Astrocyte of the spinal cord (primary cell): ENCODE measurements around the gene ITLN1.

ENCODE experiments used
- DNase-seq: peaks from one replicate; pipeline ENCODE4 v3.0.0; 2011; ENCODE audit warnings: low read depth, low spot score
- H3K4me3 ChIP-seq: 2 replicates; pipeline ENCODE4 v1.5.1; 2011; ENCODE audit warnings: low read depth, mild to moderate bottlenecking, low read length, moderate library complexity
- in situ Hi-C: cut with HindIII; loops from 2 replicates; pipeline ENCODE4 v1.10.0; 2017; ENCODE audit warnings: low sequenced_read_pairs
- TF ChIP-seq, protein P1 (sequence below): IDR thresholded peaks from 2 replicates; pipeline ENCODE4 v1.5.1; 2012; ENCODE audit warnings: low read depth, mild to moderate bottlenecking, low read length, inconsistent platforms

ITLN1 gene

DNA sequence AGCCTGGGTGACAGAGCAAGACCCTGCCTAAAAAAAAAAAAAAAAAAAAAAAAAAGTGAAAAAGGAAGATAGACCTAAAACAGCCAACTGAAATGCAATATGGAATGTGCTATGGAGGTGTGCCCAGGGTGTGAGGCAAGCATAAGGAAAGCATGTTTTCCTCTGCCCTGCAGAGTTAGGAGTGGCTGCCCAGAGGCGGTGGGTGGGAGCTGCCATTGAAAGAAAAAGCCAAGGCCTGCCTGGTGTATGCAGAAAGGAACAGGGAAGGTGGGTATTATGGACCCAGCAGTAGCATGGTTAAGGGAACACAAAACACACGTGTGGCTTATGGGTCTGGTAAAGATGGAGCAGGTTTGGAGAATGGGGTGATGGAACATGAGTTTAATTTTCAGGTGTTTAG is 31.2 kb downstream of the ITLN1 start:
- no peak for DNase-seq
- in situ Hi-C loops: no loop called here
- H3K4me3 ChIP-seq: no peak overlapping the region
- TF ChIP-seq, protein P1, sequence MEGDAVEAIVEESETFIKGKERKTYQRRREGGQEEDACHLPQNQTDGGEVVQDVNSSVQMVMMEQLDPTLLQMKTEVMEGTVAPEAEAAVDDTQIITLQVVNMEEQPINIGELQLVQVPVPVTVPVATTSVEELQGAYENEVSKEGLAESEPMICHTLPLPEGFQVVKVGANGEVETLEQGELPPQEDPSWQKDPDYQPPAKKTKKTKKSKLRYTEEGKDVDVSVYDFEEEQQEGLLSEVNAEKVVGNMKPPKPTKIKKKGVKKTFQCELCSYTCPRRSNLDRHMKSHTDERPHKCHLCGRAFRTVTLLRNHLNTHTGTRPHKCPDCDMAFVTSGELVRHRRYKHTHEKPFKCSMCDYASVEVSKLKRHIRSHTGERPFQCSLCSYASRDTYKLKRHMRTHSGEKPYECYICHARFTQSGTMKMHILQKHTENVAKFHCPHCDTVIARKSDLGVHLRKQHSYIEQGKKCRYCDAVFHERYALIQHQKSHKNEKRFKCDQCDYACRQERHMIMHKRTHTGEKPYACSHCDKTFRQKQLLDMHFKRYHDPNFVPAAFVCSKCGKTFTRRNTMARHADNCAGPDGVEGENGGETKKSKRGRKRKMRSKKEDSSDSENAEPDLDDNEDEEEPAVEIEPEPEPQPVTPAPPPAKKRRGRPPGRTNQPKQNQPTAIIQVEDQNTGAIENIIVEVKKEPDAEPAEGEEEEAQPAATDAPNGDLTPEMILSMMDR: no peak

DNA sequence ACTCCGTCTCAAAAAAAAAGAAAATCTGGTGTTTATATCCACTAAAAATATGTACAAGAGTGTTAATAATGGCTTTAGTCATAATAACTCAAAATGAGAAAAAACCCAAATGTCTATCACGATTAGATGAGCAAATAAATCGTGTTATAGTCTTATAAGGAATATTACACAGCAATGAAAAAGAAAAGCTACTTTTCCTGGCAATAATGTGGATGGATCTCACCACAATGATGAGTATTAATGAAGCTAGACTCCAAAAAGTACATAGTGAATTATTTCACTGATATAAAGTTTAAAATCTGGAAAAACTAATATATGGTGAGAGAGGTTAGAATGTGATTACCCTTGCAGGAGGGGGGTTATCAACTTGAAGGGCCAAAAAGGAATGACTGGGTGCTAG is 32.0 kb downstream of the ITLN1 start:
- H3K4me3 ChIP-seq: no peak overlapping the region
- TF ChIP-seq, protein P1: no peak
- no peak for DNase-seq
- in situ Hi-C loops: no loop called here

DNA sequence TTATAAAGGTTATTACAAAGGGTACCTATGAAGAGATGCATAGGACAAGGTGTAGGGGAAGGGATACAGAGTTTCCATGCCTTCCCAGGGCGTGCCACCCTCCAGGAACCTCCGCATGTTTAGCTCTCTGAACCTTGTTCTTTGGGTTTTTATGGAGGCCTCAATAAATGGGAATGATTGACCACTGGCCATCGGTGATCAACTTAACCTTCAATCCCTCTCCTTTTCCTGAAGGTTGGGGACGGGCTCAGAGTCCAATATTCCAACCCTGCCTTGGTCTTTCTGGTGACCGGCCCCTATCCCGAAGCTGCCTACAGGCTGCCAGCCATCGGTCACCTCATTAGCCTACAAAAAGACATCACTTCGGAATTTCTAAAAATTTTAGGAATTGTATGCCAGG is 34.0 kb downstream of the ITLN1 start:
- TF ChIP-seq, protein P1: no peak
- no peak overlapping the region for H3K4me3 ChIP-seq
- no peak for DNase-seq
- in situ Hi-C loops: no loop called here

DNA sequence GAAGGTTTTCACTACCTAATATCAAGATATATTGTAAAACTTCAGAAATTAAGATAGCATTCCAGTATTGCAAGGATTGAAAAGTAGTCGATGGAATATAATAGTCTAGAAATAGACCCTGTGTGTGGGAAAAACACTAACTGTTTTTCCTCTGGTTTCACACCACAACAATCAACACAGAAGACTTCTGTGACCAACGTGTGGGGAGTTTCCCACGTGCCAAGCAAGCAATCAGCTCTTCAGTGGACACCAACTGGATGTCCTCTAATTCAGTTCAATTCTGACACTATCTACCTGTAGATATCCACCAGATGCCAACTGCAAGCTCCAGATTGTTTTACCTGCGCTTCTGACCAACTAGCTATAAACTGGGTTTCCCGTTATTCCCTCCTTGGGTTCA is 34.4 kb downstream of the ITLN1 start:
- H3K4me3 ChIP-seq: no peak overlapping the region
- in situ Hi-C loops: no loop called here
- TF ChIP-seq, protein P1: no peak
- no peak for DNase-seq

DNA sequence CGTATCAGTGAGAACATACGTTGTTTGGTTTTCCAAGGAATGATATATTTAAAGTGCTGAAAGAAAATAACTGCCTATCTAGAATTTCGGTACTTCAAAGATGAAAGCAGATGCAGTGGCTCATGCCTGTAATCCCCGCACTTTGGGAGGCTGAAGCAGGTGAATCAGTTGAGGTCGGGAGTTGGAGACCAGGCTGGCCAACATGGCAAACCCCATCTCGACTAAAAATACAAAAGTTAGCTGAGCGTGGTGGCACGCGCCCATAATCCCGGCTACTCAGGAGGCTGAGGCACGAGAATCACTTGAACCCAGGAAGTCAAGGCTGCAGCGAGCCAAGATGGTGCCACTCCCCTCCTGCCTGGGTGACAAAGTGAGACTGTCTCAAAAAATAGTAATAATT is 38.7 kb downstream of the ITLN1 start:
- TF ChIP-seq, protein P1: no peak
- DNase-seq: no peak
- no peak overlapping the region for H3K4me3 ChIP-seq
- in situ Hi-C loops: no loop called here

DNA sequence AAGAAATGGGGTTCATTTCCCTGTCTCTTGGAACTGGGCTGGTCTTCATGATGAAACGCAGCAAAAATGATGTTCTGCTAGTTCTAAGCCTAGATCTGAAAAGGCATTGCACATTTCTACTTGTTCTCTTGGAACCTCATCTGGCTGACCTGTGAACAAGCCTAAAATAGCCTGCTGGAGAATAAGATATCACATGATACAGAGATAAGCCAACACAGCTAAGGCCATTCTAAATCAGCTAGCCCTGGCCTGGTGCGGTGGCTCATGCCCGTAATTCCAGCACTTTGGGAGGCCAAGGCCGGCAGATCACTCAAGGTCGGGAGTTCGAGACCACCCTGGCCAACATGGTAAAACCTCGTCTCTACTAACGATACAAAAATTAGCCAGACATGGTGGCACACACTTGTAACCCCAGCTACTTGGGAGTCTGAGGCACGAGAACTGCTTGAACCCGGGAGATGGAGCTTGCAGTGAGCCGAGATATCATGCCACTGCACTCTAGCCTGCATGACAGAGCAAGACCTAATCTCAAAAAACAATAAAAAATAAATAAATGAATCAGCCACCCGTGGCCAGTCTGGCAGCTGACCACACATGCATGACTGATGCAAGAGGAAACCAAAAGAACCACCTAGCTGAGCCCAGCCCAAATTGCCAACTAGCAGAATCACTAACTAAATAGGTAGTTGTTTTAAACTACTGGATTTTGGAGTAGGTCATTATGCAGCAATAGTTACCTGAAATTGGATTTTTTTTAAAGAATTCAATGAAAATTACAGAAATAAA is 40.3 kb downstream of the ITLN1 start:
- in situ Hi-C loops: no loop called here
- no peak for DNase-seq
- H3K4me3 ChIP-seq: no peak overlapping the region
- TF ChIP-seq, protein P1: no peak
